CD4-positive, alpha-beta T cell (primary cell): ENCODE results near the gene AKAP8L. TPM values are rescaled to one million over a fixed set of nuclear protein-coding genes. Genes with fewer than 3 reads are reported as not detected.

Source experiments
- ATAC-seq: fragments of 200-7000 bp; cut with Tn5 transposase; one replicate; pipeline ENCODE4 v1.10.0; 2022; ENCODE audit warnings: mild to moderate bottlenecking; ENCODE audit not compliant: poor library complexity
- CTCF ChIA-PET: fragments of 350-600 bp; sonication (Branson Sonifier 250); formaldehyde crosslinking; loops from one replicate; lab custom pipeline; 2021; ENCODE audit warnings: antibody characterized with exemption, inconsistent platforms; lab: Charles Lee
- POLR2A ChIA-PET: fragments of 350-600 bp; sonication (Branson Sonifier 250); formaldehyde crosslinking; loops from one replicate; lab custom pipeline; 2021; ENCODE audit warnings: antibody characterized with exemption, inconsistent platforms; lab: Charles Lee
- DNase-seq, 14 experiments: peaks; one replicate each; pipeline ENCODE4 v3.0.0-alpha.2; 2013 to 2020; ENCODE audit warnings: mixed read lengths in 2 of 14
- H3K27ac ChIP-seq, 2 donors: one replicate each; pipeline versions ENCODE4 v1.5.1 to v1.7.0; 2013; ENCODE audit warnings: low read length in 2 of 2, low read depth in 1 of 2, mild to moderate bottlenecking in 1 of 2
- H3K27me3 ChIP-seq, 2 experiments: 1 replicate in 1 of 2; 2 replicates in 1 of 2; pipeline versions ENCODE4 v1.6.1 to v1.7.0; 2013; ENCODE audit warnings: low read length in 2 of 2, control low read depth in 1 of 2, mild to moderate bottlenecking in 1 of 2, moderate library complexity in 1 of 2; ENCODE audit not compliant: insufficient read depth in 2 of 2, control insufficient read depth in 1 of 2
- H3K36me3 ChIP-seq: one replicate; pipeline ENCODE4 v1.6.1; 2013; ENCODE audit warnings: low read length, control low read depth; ENCODE audit not compliant: insufficient read depth
- H3K4me1 ChIP-seq: one replicate; pipeline ENCODE4 v1.6.1; 2013; ENCODE audit warnings: low read length, control low read depth; ENCODE audit not compliant: insufficient read depth
- H3K4me3 ChIP-seq: one replicate; pipeline ENCODE4 v1.5.1; 2013; ENCODE audit warnings: mild to moderate bottlenecking, low read length, moderate library complexity
- H3K9me3 ChIP-seq, 2 experiments: 1 replicate in 1 of 2; 2 replicates in 1 of 2; pipeline versions ENCODE4 v1.6.1 to v1.7.0; 2013; ENCODE audit warnings: low read length in 2 of 2, mild to moderate bottlenecking in 2 of 2, control low read depth in 1 of 2, moderate library complexity in 1 of 2; ENCODE audit not compliant: control insufficient read depth in 1 of 2, insufficient read depth in 1 of 2
- H3K27ac Mint-ChIP-seq: one replicate; pipeline ENCODE4 v1.8.0; 2020; ENCODE audit warnings: mixed read lengths
- H3K27me3 Mint-ChIP-seq: one replicate; pipeline ENCODE4 v1.8.0; 2021; ENCODE audit warnings: mixed read lengths
- H3K36me3 Mint-ChIP-seq: one replicate; pipeline ENCODE4 v1.8.0; 2021; ENCODE audit warnings: low read depth, mixed read lengths
- H3K4me1 Mint-ChIP-seq: one replicate; pipeline ENCODE4 v1.8.0; 2021; ENCODE audit warnings: low read depth, mixed read lengths
- H3K4me3 Mint-ChIP-seq: one replicate; pipeline ENCODE4 v1.8.0; 2020; ENCODE audit warnings: mild to moderate bottlenecking, mixed read lengths
- H3K9me3 Mint-ChIP-seq: one replicate; pipeline ENCODE4 v1.8.0; 2020; ENCODE audit warnings: mixed read lengths
- intact Hi-C, 2 experiments: fragments of 100-400 bp; cut with DNase I in 1 of 2; cut with micrococcal nuclease in 1 of 2; formaldehyde crosslinking; loops; one replicate each; pipeline versions ENCODE4 v1.15.1 to v1.9.0; 2023 to 2025; cut with DNase I, micrococcal nuclease
- total RNA-seq, 174 experiments: library from RNA in 2 of 174; stranded (reverse) in 2 of 174; gene quantifications; one replicate each; pipeline ENCODE4 v1.2.3 and lab custom pipeline; 2021 to 2026
- TF ChIP-seq, protein P1 (sequence below): fragments of 200-600 bp; IDR thresholded peaks from one replicate; pipeline ENCODE4 v1.8.0; 2022; ENCODE audit warnings: antibody characterized with exemption, mild to moderate bottlenecking

Gene AKAP8L
- total RNA-seq, 2 experiments from 2014 or later, result 157 to 162 TPM

- Histone ChIP-seq H3K27me3 (no peaks in the 10 kb centered on the region), H3K4me1 (peaks cover 30% of the 10 kb centered on the region), H3K4me3 (peak within 1 kb of the TSS; percentile 47), H3K36me3 (peaks cover 38% of the 10 kb centered on the region), H3K27ac (peak within 1 kb of the TSS in 1 of 2 donors; percentile 79), H3K9me3 (no peaks in the 10 kb centered on the region)
- peak within 1 kb of the TSS; percentile 92 for H3K4me3 Mint-ChIP-seq
- intact Hi-C loops, result loop anchor here (1.0 to 10.0 kb wide), 4 partner anchors 17 to 735 kb away; partner anchors contain the start of genes AKAP8L (in 1 of the 2) and FAM32A (in 1 of the 2)
- ChIA-PET CTCF (interaction anchor here (2.2 to 2.5 kb wide), 2 partner anchors 31 to 106 kb away, joined by 11 to 12 read pairs; partner anchors contain the start of gene AKAP8L), POLR2A (interaction anchor here (0.8 to 4.1 kb wide), 5 partner anchors 10 to 70 kb away, joined by 3 to 14 read pairs (median 5); partner anchors contain the start of genes AKAP8 and AKAP8L)
- TF ChIP-seq, protein P1, sequence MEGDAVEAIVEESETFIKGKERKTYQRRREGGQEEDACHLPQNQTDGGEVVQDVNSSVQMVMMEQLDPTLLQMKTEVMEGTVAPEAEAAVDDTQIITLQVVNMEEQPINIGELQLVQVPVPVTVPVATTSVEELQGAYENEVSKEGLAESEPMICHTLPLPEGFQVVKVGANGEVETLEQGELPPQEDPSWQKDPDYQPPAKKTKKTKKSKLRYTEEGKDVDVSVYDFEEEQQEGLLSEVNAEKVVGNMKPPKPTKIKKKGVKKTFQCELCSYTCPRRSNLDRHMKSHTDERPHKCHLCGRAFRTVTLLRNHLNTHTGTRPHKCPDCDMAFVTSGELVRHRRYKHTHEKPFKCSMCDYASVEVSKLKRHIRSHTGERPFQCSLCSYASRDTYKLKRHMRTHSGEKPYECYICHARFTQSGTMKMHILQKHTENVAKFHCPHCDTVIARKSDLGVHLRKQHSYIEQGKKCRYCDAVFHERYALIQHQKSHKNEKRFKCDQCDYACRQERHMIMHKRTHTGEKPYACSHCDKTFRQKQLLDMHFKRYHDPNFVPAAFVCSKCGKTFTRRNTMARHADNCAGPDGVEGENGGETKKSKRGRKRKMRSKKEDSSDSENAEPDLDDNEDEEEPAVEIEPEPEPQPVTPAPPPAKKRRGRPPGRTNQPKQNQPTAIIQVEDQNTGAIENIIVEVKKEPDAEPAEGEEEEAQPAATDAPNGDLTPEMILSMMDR, result no peak
- ATAC-seq (peak; percentile 83), DNase-seq (peak; percentile 75 to 92 (median 84))
- peaks cover 30% of the 10 kb centered on the region for H3K4me1 Mint-ChIP-seq
- H3K27ac Mint-ChIP-seq, result peak within 1 kb of the TSS; percentile 81
- H3K27me3 Mint-ChIP-seq, result no peaks in the 10 kb centered on the region
- H3K9me3 Mint-ChIP-seq, result no peaks in the 10 kb centered on the region
- H3K36me3 Mint-ChIP-seq, result peaks cover 42% of the 10 kb centered on the region
Measured at GRCh38 chr19:15449620-15450527, 31.1 kb upstream of the AKAP8L start, which contains the start of gene WIZ. WIZ (minus strand) TSS chr19:15449956; CDS start chr19:15448307, 1,649 bp downstream.

GRCh38 chr19:15448778-15449619, 30.2 kb upstream of the AKAP8L start:
- Mint-ChIP-seq H3K27ac (peak overlapping the region; percentile 57), H3K4me3 (peak overlapping the region; percentile 76), H3K27me3 (no peaks in the 10 kb centered on the region), H3K9me3 (no peaks in the 10 kb centered on the region), H3K4me1 (peaks cover 28% of the 10 kb centered on the region), H3K36me3 (peaks cover 33% of the 10 kb centered on the region)
- peak in 1 of 14 experiments; percentile 24 for DNase-seq
- H3K27me3 ChIP-seq, result no peaks in the 10 kb centered on the region
- TF ChIP-seq, protein P1, result no peak
- H3K36me3 ChIP-seq, result peaks cover 30% of the 10 kb centered on the region
- CTCF ChIA-PET, result no interaction called here
- no peak overlapping the region for H3K27ac ChIP-seq
- H3K9me3 ChIP-seq, result no peaks in the 10 kb centered on the region
- POLR2A ChIA-PET, result interaction anchor here (1.2 to 4.1 kb wide), 7 partner anchors 15 to 70 kb away, joined by 3 to 14 read pairs (median 5); partner anchors contain the start of genes AKAP8 and AKAP8L
- H3K4me3 ChIP-seq, result peak overlapping the region; percentile 47
- intact Hi-C loops, result loop anchor here in 1 of 2 experiments (1.0 to 10.0 kb wide), 2 partner anchors 17 to 736 kb away; partner anchors contain the start of gene FAM32A
- ATAC-seq, result no peak
- H3K4me1 ChIP-seq, result peaks cover 23% of the 10 kb centered on the region
